ENCODE measurements around the gene SLC16A4.

GRCh38 chr1:110393691-110394492 is 3.1 kb upstream of the SLC16A4 start:
- TF ChIP-seq CTCF (IDR thresholded peaks at IDR 0.05) (no peak), POLR2A (IDR thresholded peaks at IDR 0.05) (no peak), POLR2AphosphoS5 (IDR thresholded peaks at IDR 0.05) (no peak)

Measured in prostate gland (tissue), 2 donors.